ENCODE data around the gene GPR150. TPM values are rescaled to one million over a fixed set of nuclear protein-coding genes. Genes with fewer than 3 reads are reported as not detected.

GPR150 gene
- total RNA-seq: under 1 TPM; 0.39 to 0.74 TPM

GRCh38 chr5:95620030-95620869, at the start of gene GPR150:
Gene GPR150, plus strand, starts transcription at chr5:95620087. Its CDS starts 189 bp downstream, at chr5:95620276.
- Mint-ChIP-seq H3K36me3 (peaks cover 2 to 17% of the 10 kb centered on the region in 2 donors), H3K9me3 (no peaks in the 10 kb centered on the region), H3K27ac (peak within 1 kb of the TSS; percentile 75 to 86)
- peak; percentile 69 to 83 for DNase-seq (ENCODE audit: low spot score in 2 of 2)
- ATAC-seq: peak; percentile 79 to 86

- Mint-ChIP-seq H3K9me3 (no peaks in the 10 kb centered on the region), H3K27ac (no peak overlapping the region), H3K36me3 (peaks cover 9 to 11% of the 10 kb centered on the region in 2 donors)
- ATAC-seq: no peak
- no peak for DNase-seq (ENCODE audit: low spot score in 2 of 2)
Measured at GRCh38 chr5:95572016-95572415, 47.9 kb upstream of the GPR150 start.

- Mint-ChIP-seq H3K27ac (no peak overlapping the region), H3K36me3 (no peaks in the 10 kb centered on the region), H3K9me3 (peaks cover 0 to 3% of the 10 kb centered on the region in 2 donors)
- no peak for ATAC-seq
- no peak for DNase-seq (ENCODE audit: low spot score in 2 of 2)
Measured at GRCh38 chr5:95581576-95581975, 38.3 kb upstream of the GPR150 start.

GRCh38 chr5:95583992-95584391, 35.9 kb upstream of the GPR150 start:
- Mint-ChIP-seq H3K9me3 (peaks cover 0 to 3% of the 10 kb centered on the region in 2 donors), H3K27ac (no peak overlapping the region), H3K36me3 (no peaks in the 10 kb centered on the region)
- DNase-seq (ENCODE audit: low spot score in 2 of 2): no peak
- ATAC-seq: no peak

GRCh38 chr5:95590880-95591279, 29.0 kb upstream of the GPR150 start:
- Mint-ChIP-seq H3K27ac (peak overlapping the region; percentile 1 to 86), H3K9me3 (no peaks in the 10 kb centered on the region), H3K36me3 (no peaks in the 10 kb centered on the region)
- ATAC-seq (peak; percentile 15 to 47), DNase-seq (ENCODE audit: low spot score in 2 of 2) (no peak)

GRCh38 chr5:95591490-95591901, 28.4 kb upstream of the GPR150 start:
- ATAC-seq (peak; percentile 95 to 98), DNase-seq (ENCODE audit: low spot score in 2 of 2) (peak in 1 of 2 donors; percentile 10)
- Mint-ChIP-seq H3K27ac (peak overlapping the region; percentile 1 to 86), H3K36me3 (no peaks in the 10 kb centered on the region), H3K9me3 (no peaks in the 10 kb centered on the region)

GRCh38 chr5:95595289-95595931, 24.5 kb upstream of the GPR150 start:
- H3K9me3 Mint-ChIP-seq: no peaks in the 10 kb centered on the region

GRCh38 chr5:95599252-95599651, 20.6 kb upstream of the GPR150 start:
- Mint-ChIP-seq H3K9me3 (no peaks in the 10 kb centered on the region), H3K36me3 (no peaks in the 10 kb centered on the region), H3K27ac (no peak overlapping the region)
- DNase-seq (ENCODE audit: low spot score in 2 of 2): no peak
- no peak for ATAC-seq

More at GRCh38 chr5:95595289-95595931, 24.5 kb upstream of the GPR150 start:
- DNase-seq (ENCODE audit: low spot score in 2 of 2): no peak
- no peak for ATAC-seq
- no peak overlapping the region for H3K27ac Mint-ChIP-seq
- no peaks in the 10 kb centered on the region for H3K36me3 Mint-ChIP-seq

- H3K9me3 Mint-ChIP-seq: no peaks in the 10 kb centered on the region
- no peaks in the 10 kb centered on the region for H3K36me3 Mint-ChIP-seq
Measured at GRCh38 chr5:95600557-95600956, 19.3 kb upstream of the GPR150 start.

GRCh38 chr5:95605786-95606185, 14.1 kb upstream of the GPR150 start:
- DNase-seq (ENCODE audit: low spot score in 2 of 2) (no peak), ATAC-seq (no peak)
- no peak overlapping the region for H3K27ac Mint-ChIP-seq
- H3K9me3 Mint-ChIP-seq: peaks cover 0 to 6% of the 10 kb centered on the region in 2 donors
- no peaks in the 10 kb centered on the region for H3K36me3 Mint-ChIP-seq

More at GRCh38 chr5:95600557-95600956, 19.3 kb upstream of the GPR150 start:
- H3K27ac Mint-ChIP-seq: no peak overlapping the region
- DNase-seq (ENCODE audit: low spot score in 2 of 2): no peak
- ATAC-seq: no peak

GRCh38 chr5:95606419-95606818, 13.5 kb upstream of the GPR150 start:
- peaks cover 0 to 6% of the 10 kb centered on the region in 2 donors for H3K9me3 Mint-ChIP-seq
- H3K36me3 Mint-ChIP-seq: no peaks in the 10 kb centered on the region
- H3K27ac Mint-ChIP-seq: no peak overlapping the region

GRCh38 chr5:95609711-95610110, 10.2 kb upstream of the GPR150 start:
- DNase-seq (ENCODE audit: low spot score in 2 of 2) (no peak), ATAC-seq (no peak)
- Mint-ChIP-seq H3K9me3 (peaks cover 7 to 14% of the 10 kb centered on the region in 2 donors), H3K36me3 (peaks cover 14 to 22% of the 10 kb centered on the region in 2 donors), H3K27ac (no peak overlapping the region)

More at GRCh38 chr5:95606419-95606818, 13.5 kb upstream of the GPR150 start:
- ATAC-seq (no peak), DNase-seq (ENCODE audit: low spot score in 2 of 2) (no peak)

- Mint-ChIP-seq H3K27ac (no peak overlapping the region), H3K9me3 (peaks cover 7 to 14% of the 10 kb centered on the region in 2 donors), H3K36me3 (peaks cover 14 to 30% of the 10 kb centered on the region in 2 donors)
- ATAC-seq (no peak), DNase-seq (ENCODE audit: low spot score in 2 of 2) (no peak)
Measured at GRCh38 chr5:95610546-95610945, 9.3 kb upstream of the GPR150 start.

- ATAC-seq: no peak
- Mint-ChIP-seq H3K9me3 (peaks cover 7 to 14% of the 10 kb centered on the region in 2 donors), H3K36me3 (peaks cover 14 to 30% of the 10 kb centered on the region in 2 donors), H3K27ac (no peak overlapping the region)
- no peak for DNase-seq (ENCODE audit: low spot score in 2 of 2)
Measured at GRCh38 chr5:95611396-95611795, 8.5 kb upstream of the GPR150 start.

GRCh38 chr5:95613514-95613913, 6.4 kb upstream of the GPR150 start:
- ATAC-seq (no peak), DNase-seq (ENCODE audit: low spot score in 2 of 2) (no peak)
- Mint-ChIP-seq H3K27ac (no peak overlapping the region), H3K36me3 (peaks cover 14 to 30% of the 10 kb centered on the region in 2 donors), H3K9me3 (peaks cover 7 to 8% of the 10 kb centered on the region in 2 donors)

GRCh38 chr5:95615164-95615467, 4.8 kb upstream of the GPR150 start:
- DNase-seq (ENCODE audit: low spot score in 2 of 2) (no peak), ATAC-seq (peak in 1 of 2 donors; percentile 67)
- H3K27ac Mint-ChIP-seq: no peak overlapping the region
- H3K36me3 Mint-ChIP-seq: peaks cover 23 to 30% of the 10 kb centered on the region in 2 donors
- peaks cover 7 to 8% of the 10 kb centered on the region in 2 donors for H3K9me3 Mint-ChIP-seq

GRCh38 chr5:95617057-95617456, 2.8 kb upstream of the GPR150 start:
- Mint-ChIP-seq H3K9me3 (peaks cover 7 to 8% of the 10 kb centered on the region in 2 donors), H3K27ac (no peak overlapping the region), H3K36me3 (peaks cover 30 to 31% of the 10 kb centered on the region in 2 donors)
- no peak for DNase-seq (ENCODE audit: low spot score in 2 of 2)
- no peak for ATAC-seq

Measured in activated naive CD4-positive, alpha-beta T cell treated with anti-CD3 and anti-CD28 coated beads, Interleukin-2, amount 50 U/mL, for 72 hours (primary cell).